Lower leg skin (tissue), 3 donors: Measurements from ENCODE around the gene HK3.

Experiments used
- POLR2A ChIP-seq, 2 donors: fragments of 450-650 bp; IDR thresholded peaks; one replicate each; pipeline ENCODE4 v1.6.1; 2016 to 2017; ENCODE audit warnings: antibody characterized with exemption in 2 of 2, mild to moderate bottlenecking in 1 of 2, moderate library complexity in 1 of 2
- TF ChIP-seq, protein P1 (sequence below), 3 donors: fragments of 450-650 bp; IDR thresholded peaks; one replicate each; pipeline ENCODE4 v1.5.1; 2016; ENCODE audit warnings: antibody characterized with exemption in 3 of 3, mild to moderate bottlenecking in 3 of 3, moderate library complexity in 2 of 3

- TF ChIP-seq, protein P1, sequence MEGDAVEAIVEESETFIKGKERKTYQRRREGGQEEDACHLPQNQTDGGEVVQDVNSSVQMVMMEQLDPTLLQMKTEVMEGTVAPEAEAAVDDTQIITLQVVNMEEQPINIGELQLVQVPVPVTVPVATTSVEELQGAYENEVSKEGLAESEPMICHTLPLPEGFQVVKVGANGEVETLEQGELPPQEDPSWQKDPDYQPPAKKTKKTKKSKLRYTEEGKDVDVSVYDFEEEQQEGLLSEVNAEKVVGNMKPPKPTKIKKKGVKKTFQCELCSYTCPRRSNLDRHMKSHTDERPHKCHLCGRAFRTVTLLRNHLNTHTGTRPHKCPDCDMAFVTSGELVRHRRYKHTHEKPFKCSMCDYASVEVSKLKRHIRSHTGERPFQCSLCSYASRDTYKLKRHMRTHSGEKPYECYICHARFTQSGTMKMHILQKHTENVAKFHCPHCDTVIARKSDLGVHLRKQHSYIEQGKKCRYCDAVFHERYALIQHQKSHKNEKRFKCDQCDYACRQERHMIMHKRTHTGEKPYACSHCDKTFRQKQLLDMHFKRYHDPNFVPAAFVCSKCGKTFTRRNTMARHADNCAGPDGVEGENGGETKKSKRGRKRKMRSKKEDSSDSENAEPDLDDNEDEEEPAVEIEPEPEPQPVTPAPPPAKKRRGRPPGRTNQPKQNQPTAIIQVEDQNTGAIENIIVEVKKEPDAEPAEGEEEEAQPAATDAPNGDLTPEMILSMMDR (IDR thresholded peaks at IDR 0.05) = no peak
- no peak for TF ChIP-seq POLR2A (IDR thresholded peaks at IDR 0.05)
These were observed 18.7 kb downstream of the HK3 start for GRCh38 chr5:176880366-176881020.
